Caco-2 (cell line): ENCODE results near the gene MTHFSD. TPM values are rescaled to one million over a fixed set of nuclear protein-coding genes. Genes with fewer than 3 reads are reported as not detected.

Experiments
- BruUV-seq: library from RNA; stranded (reverse); fragments of 400-500 nt; replicated peaks from 2 replicates; lab custom pipeline; 2021; lab: Mats Ljungman, UMichigan
- CTCF ChIA-PET: fragments of 300-600 bp; sonication (Branson Sonifier 250); formaldehyde crosslinking; loops from one replicate; lab custom pipeline; 2022; ENCODE audit warnings: antibody characterized with exemption; lab: Charles Lee
- POLR2A ChIA-PET: fragments of 300-600 bp; sonication (Branson Sonifier 250); formaldehyde crosslinking; loops from one replicate; lab custom pipeline; 2022; ENCODE audit warnings: antibody characterized with exemption; lab: Charles Lee
- DNase-seq, 2 experiments: peaks; one replicate each; pipeline versions ENCODE4 v3.0.0 to v3.0.0-alpha.2; 2020 to 2022
- H3K27me3 ChIP-seq: replicated peaks from 2 replicates; pipeline ENCODE4 v1.6.0; 2011; ENCODE audit warnings: low read length; ENCODE audit not compliant: control insufficient read depth, insufficient read depth
- H3K36me3 ChIP-seq: 2 replicates; pipeline ENCODE4 v1.5.1; 2011; ENCODE audit warnings: low read length; ENCODE audit not compliant: control insufficient read depth, insufficient read depth
- H3K4me1 ChIP-seq: fragments of 250-450 bp; sonication (Bioruptor Pico); 2 replicates; pipeline ENCODE4 v1.5.1; 2020; ENCODE audit warnings: mild to moderate bottlenecking
- H3K4me3 ChIP-seq: 2 replicates; pipeline ENCODE4 v1.5.1; 2011; ENCODE audit warnings: low read depth, mild to moderate bottlenecking, control low read depth, low read length
- H3K9me3 ChIP-seq: fragments of 250-450 bp; sonication (Bioruptor Pico); 2 replicates; pipeline ENCODE4 v1.5.1; 2020; ENCODE audit warnings: mild to moderate bottlenecking, moderate library complexity
- H3K27ac Mint-ChIP-seq: one replicate; pipeline ENCODE4 v1.8.0; 2022; ENCODE audit warnings: mixed read lengths; ENCODE audit not compliant: unreplicated experiment
- H3K27me3 Mint-ChIP-seq: one replicate; pipeline ENCODE4 v1.8.0; 2022; ENCODE audit warnings: mixed read lengths; ENCODE audit not compliant: insufficient read depth, unreplicated experiment
- H3K36me3 Mint-ChIP-seq: one replicate; pipeline ENCODE4 v1.8.0; 2022; ENCODE audit warnings: mild to moderate bottlenecking, mixed read lengths; ENCODE audit not compliant: insufficient read depth, unreplicated experiment
- H3K4me1 Mint-ChIP-seq: one replicate; pipeline ENCODE4 v1.8.0; 2022; ENCODE audit warnings: low read depth, mixed read lengths; ENCODE audit not compliant: unreplicated experiment
- H3K4me3 Mint-ChIP-seq: one replicate; pipeline ENCODE4 v1.8.0; 2022; ENCODE audit warnings: mild to moderate bottlenecking, moderate library complexity, mixed read lengths; ENCODE audit not compliant: unreplicated experiment
- H3K9me3 Mint-ChIP-seq: one replicate; pipeline ENCODE4 v1.8.0; 2022; ENCODE audit warnings: mixed read lengths; ENCODE audit not compliant: unreplicated experiment
- intact Hi-C: fragments of 100-400 bp; cut with micrococcal nuclease; formaldehyde crosslinking; loops from one replicate; pipeline ENCODE4 v1.10.0; 2022; ENCODE audit not compliant: unreplicated experiment
- total RNA-seq: library from RNA; stranded (reverse); gene quantifications from 2 replicates; pipeline ENCODE4 v1.2.3, GENCODE V29; 2022
- TF ChIP-seq, protein P1 (sequence below), 2 experiments: fragments of 200-600 bp in 1 of 2; IDR thresholded peaks; 1 replicate in 1 of 2; 2 replicates in 1 of 2; pipeline versions ENCODE4 v1.5.1 to v1.8.0; 2011 to 2022; ENCODE audit warnings: antibody characterized with exemption in 1 of 2, control low read depth in 1 of 2, inconsistent platforms in 1 of 2, low read depth in 1 of 2, low read length in 1 of 2, mild to moderate bottlenecking in 1 of 2, moderate library complexity in 1 of 2; ENCODE audit not compliant: insufficient read depth in 1 of 2, severe bottlenecking in 1 of 2, unreplicated experiment in 1 of 2

MTHFSD gene
- total RNA-seq, 1 experiment from 2014 or later: 33.0 TPM

DNA sequence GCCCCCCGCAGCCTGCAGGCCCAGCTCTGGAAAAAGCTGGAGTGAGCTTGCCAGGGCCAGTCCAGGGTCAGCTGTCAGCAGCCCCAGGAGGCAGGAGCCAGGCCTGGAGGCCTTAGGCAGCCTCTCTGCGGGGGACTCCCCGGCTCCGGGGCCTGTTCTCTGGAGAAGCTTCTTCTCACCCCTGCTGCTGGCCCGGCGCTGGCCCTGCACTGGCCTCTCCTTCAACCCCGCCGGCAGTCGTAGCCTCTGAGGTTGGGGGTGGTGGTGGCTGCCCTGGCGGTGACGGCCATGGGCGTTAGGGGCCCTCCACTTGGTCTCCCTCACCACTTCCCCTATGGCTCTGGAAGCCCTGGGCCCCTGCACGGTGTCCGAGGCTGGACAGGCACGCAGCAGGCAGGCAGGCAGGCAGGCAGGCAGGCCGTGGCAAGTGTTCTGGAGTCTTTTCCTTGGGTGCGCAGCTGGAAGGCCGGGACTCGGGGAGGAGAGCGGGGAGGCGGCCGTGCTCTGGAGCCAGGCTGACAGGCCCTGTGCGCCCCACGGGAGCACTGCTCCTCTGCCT lies 42.7 kb downstream of the MTHFSD start:
- Mint-ChIP-seq H3K27ac (no peak overlapping the region), H3K4me3 (no peak overlapping the region), H3K27me3 (peaks cover 36% of the 10 kb centered on the region), H3K4me1 (no peaks in the 10 kb centered on the region), H3K9me3 (no peaks in the 10 kb centered on the region), H3K36me3 (no peaks in the 10 kb centered on the region)
- POLR2A ChIA-PET: no interaction called here
- Histone ChIP-seq H3K36me3 (no peaks in the 10 kb centered on the region), H3K27me3 (peaks cover 7% of the 10 kb centered on the region), H3K4me1 (peaks cover 12% of the 10 kb centered on the region), H3K9me3 (no peaks in the 10 kb centered on the region), H3K4me3 (no peak overlapping the region)
- TF ChIP-seq, protein P1, sequence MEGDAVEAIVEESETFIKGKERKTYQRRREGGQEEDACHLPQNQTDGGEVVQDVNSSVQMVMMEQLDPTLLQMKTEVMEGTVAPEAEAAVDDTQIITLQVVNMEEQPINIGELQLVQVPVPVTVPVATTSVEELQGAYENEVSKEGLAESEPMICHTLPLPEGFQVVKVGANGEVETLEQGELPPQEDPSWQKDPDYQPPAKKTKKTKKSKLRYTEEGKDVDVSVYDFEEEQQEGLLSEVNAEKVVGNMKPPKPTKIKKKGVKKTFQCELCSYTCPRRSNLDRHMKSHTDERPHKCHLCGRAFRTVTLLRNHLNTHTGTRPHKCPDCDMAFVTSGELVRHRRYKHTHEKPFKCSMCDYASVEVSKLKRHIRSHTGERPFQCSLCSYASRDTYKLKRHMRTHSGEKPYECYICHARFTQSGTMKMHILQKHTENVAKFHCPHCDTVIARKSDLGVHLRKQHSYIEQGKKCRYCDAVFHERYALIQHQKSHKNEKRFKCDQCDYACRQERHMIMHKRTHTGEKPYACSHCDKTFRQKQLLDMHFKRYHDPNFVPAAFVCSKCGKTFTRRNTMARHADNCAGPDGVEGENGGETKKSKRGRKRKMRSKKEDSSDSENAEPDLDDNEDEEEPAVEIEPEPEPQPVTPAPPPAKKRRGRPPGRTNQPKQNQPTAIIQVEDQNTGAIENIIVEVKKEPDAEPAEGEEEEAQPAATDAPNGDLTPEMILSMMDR (IDR thresholded peaks at IDR 0.05; ENCODE audit: insufficient read depth in 1 of 2, low read depth in 1 of 2, low read length in 1 of 2, severe bottlenecking in 1 of 2, unreplicated experiment in 1 of 2): no peak
- no peak for DNase-seq
- CTCF ChIA-PET: no interaction called here
- intact Hi-C loops: no loop called here
- no TSS peak for BruUV-seq

DNA sequence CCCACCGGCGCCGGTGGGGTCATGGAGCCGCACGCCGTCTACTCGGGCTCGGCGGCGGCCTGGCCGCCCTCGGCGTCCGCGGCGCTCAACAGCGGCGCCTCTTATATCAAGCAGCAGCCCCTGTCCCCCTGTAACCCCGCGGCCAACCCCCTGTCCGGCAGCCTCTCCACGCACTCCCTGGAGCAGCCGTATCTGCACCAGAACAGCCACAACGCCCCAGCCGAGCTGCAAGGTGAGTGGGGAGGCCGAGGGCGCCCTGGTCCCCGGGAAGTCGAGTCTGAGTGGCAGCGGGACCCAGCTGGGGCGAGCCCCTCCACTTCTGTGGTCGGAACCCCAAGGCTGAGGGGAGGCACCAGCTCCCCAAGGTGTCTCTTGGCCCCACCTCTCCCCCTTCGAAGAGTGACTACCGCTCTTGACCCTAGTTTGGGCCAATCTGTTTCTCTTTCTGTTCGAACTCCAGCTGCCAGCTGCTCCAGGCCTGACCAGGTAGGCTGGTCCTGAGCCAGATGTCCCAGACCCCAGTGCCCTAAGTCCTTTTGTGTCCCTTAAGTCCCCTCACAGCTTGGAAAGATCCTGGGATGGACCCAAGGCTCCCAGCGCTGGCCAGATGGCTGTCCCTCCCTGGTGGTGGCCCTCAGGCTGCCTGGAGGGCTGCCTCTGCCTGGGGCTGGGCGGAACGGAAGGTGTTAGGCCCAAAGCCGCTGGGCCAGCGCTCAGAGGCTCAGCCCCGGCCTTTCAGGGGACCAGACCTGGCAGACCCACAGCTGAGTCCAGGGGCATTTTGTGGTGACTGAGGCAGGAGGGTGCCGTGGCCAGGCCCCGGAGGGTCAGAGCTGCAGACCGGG lies 43.5 kb downstream of the MTHFSD start:
- no peaks in the 10 kb centered on the region for H3K36me3 Mint-ChIP-seq
- Histone ChIP-seq H3K9me3 (no peaks in the 10 kb centered on the region), H3K4me1 (peaks cover 12% of the 10 kb centered on the region), H3K36me3 (no peaks in the 10 kb centered on the region), H3K27me3 (peaks cover 10% of the 10 kb centered on the region), H3K4me3 (no peak overlapping the region)
- H3K27me3 Mint-ChIP-seq: peaks cover 41% of the 10 kb centered on the region
- ChIA-PET CTCF (no interaction called here), POLR2A (no interaction called here)
- H3K9me3 Mint-ChIP-seq: no peaks in the 10 kb centered on the region
- no peak for DNase-seq
- BruUV-seq: no TSS peak
- TF ChIP-seq, protein P1 (IDR thresholded peaks at IDR 0.05; ENCODE audit: insufficient read depth in 1 of 2, low read depth in 1 of 2, low read length in 1 of 2, severe bottlenecking in 1 of 2, unreplicated experiment in 1 of 2): no peak
- H3K4me1 Mint-ChIP-seq: no peaks in the 10 kb centered on the region
- intact Hi-C loops: no loop called here
- no peak overlapping the region for H3K27ac Mint-ChIP-seq
- peak overlapping the region; percentile 3 for H3K4me3 Mint-ChIP-seq

DNA sequence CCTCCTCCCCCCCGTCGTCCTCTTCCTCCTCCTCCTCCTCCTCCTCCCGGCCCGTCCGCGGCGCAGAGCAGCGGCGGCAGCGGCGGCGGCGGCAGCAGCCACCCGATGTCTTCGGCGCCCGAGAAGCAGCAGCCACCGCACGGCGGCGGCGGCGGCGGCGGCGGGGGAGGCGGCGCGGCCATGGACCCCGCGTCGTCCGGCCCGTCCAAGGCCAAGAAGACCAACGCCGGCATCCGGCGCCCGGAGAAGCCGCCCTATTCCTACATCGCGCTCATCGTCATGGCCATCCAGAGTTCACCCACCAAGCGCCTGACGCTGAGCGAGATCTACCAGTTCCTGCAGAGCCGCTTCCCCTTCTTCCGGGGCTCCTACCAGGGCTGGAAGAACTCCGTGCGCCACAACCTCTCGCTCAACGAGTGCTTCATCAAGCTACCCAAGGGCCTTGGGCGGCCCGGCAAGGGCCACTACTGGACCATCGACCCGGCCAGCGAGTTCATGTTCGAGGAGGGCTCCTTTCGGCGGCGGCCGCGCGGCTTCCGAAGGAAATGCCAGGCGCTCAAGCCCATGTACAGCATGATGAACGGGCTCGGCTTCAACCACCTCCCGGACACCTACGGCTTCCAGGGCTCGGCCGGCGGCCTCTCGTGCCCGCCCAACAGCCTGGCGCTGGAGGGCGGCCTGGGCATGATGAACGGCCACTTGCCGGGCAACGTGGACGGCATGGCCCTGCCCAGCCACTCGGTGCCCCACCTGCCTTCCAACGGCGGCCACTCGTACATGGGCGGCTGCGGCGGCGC lies 44.4 kb downstream of the MTHFSD start, which contains the start of gene FOXF1:
Gene FOXF1, plus strand, starts transcription at position 63 of the 797 bp plus-strand sequence. Its CDS starts 43 bp downstream, at position 106.
- intact Hi-C loops: no loop called here
- TF ChIP-seq, protein P1 (IDR thresholded peaks at IDR 0.05; ENCODE audit: insufficient read depth in 1 of 2, low read depth in 1 of 2, low read length in 1 of 2, severe bottlenecking in 1 of 2, unreplicated experiment in 1 of 2): no peak
- Mint-ChIP-seq H3K9me3 (no peaks in the 10 kb centered on the region), H3K4me3 (peak within 1 kb of the TSS; percentile 79), H3K4me1 (no peaks in the 10 kb centered on the region), H3K36me3 (no peaks in the 10 kb centered on the region), H3K27ac (no peak within 1 kb of the TSS), H3K27me3 (peaks cover 48% of the 10 kb centered on the region)
- Histone ChIP-seq H3K27me3 (peaks cover 11% of the 10 kb centered on the region), H3K4me3 (peak within 1 kb of the TSS; percentile 50), H3K9me3 (no peaks in the 10 kb centered on the region), H3K36me3 (no peaks in the 10 kb centered on the region), H3K4me1 (peaks cover 12% of the 10 kb centered on the region)
- DNase-seq: no peak
- CTCF ChIA-PET: no interaction called here
- BruUV-seq: no TSS peak
- POLR2A ChIA-PET: no interaction called here
